GM23248 (cell line): ENCODE measurements around the gene PRR33. TPM values are rescaled to one million over a fixed set of nuclear protein-coding genes. Genes with fewer than 3 reads are reported as not detected.
A peak's percentile ranks its signal among the peaks of the same experiment; 100 is the strongest.

ENCODE experiments used
- DNase-seq: peaks from one replicate; pipeline ENCODE4 v3.0.0-alpha.2; 2015
- H2AFZ ChIP-seq: fragments of 200-600 bp; sonication (generic); 2 replicates; pipeline ENCODE4 v1.6.1; 2016; ENCODE audit warnings: antibody characterized with exemption
- H3F3A ChIP-seq: fragments of 200-600 bp; sonication (generic); 2 replicates; pipeline ENCODE4 v1.6.1; 2016; ENCODE audit warnings: mild to moderate bottlenecking, antibody characterized with exemption, mixed run types; ENCODE audit not compliant: insufficient read depth
- H3K27ac ChIP-seq: fragments of 200-600 bp; sonication (generic); 2 replicates; pipeline ENCODE4 v1.5.1; 2016; ENCODE audit warnings: mild to moderate bottlenecking
- H3K27me3 ChIP-seq: fragments of 200-600 bp; sonication (generic); replicated peaks from 2 replicates; pipeline ENCODE4 v1.6.1; 2016; ENCODE audit warnings: mild to moderate bottlenecking; ENCODE audit not compliant: insufficient read depth
- H3K36me3 ChIP-seq: fragments of 200-600 bp; sonication (generic); 2 replicates; pipeline ENCODE4 v1.6.1; 2016; ENCODE audit warnings: low read depth, mild to moderate bottlenecking
- H3K4me1 ChIP-seq: fragments of 200-600 bp; sonication (generic); 2 replicates; pipeline ENCODE4 v1.6.1; 2016; ENCODE audit warnings: mild to moderate bottlenecking; ENCODE audit not compliant: insufficient read depth
- H3K4me2 ChIP-seq: fragments of 200-600 bp; sonication (generic); one replicate; pipeline ENCODE4 v1.6.1; 2016; ENCODE audit warnings: mild to moderate bottlenecking; ENCODE audit not compliant: unreplicated experiment
- H3K4me3 ChIP-seq: fragments of 200-600 bp; sonication (generic); 2 replicates; pipeline ENCODE4 v1.5.1; 2016; ENCODE audit warnings: mild to moderate bottlenecking
- H3K79me2 ChIP-seq: fragments of 200-600 bp; sonication (generic); 2 replicates; pipeline ENCODE4 v1.6.1; 2016; ENCODE audit warnings: mild to moderate bottlenecking; ENCODE audit not compliant: insufficient read depth
- H3K9ac ChIP-seq: fragments of 200-600 bp; sonication (generic); 2 replicates; pipeline ENCODE4 v1.6.1; 2016; ENCODE audit warnings: mild to moderate bottlenecking
- H3K9me2 ChIP-seq: fragments of 200-600 bp; sonication (generic); 2 replicates; pipeline ENCODE4 v1.6.1; 2016; ENCODE audit warnings: mixed run types, mild to moderate bottlenecking, moderate library complexity; ENCODE audit not compliant: insufficient read depth
- H3K9me3 ChIP-seq: fragments of 200-600 bp; sonication (generic); one replicate; pipeline ENCODE4 v1.6.1; 2017; ENCODE audit warnings: low read depth
- H4K20me1 ChIP-seq: fragments of 200-600 bp; sonication (generic); 2 replicates; pipeline ENCODE4 v1.6.0; 2016; ENCODE audit not compliant: insufficient read depth
- EZH2 ChIP-seq: fragments of 200-600 bp; sonication (generic); IDR thresholded peaks from 2 replicates; pipeline ENCODE4 v1.6.1; 2018; ENCODE audit warnings: antibody characterized with exemption, mild to moderate bottlenecking; ENCODE audit not compliant: insufficient read depth, poor library complexity, severe bottlenecking
- EZH2phosphoT487 ChIP-seq: fragments of 200-600 bp; sonication (generic); IDR thresholded peaks from 2 replicates; pipeline ENCODE4 v1.6.1; 2018; ENCODE audit warnings: antibody characterized with exemption, moderate library complexity, mild to moderate bottlenecking, low read depth; ENCODE audit not compliant: insufficient read depth
- WGBS, 2 experiments: methylation state at CpG; one replicate each; pipeline ENCODE4 v1.1.6; 2015 to 2017; ENCODE audit warnings: low lambda C conversion rate in 2 of 2, low coverage in 1 of 2; ENCODE audit errors: missing lambda C conversion rate in 2 of 2; 5-methylcytosine and 5-hydroxymethylcytosine counted together
- in situ Hi-C: fragments of 300-500 bp; cut with MboI; formaldehyde crosslinking; loops from 2 replicates; pipeline ENCODE4 v1.15.0; 2020
- polyA plus RNA-seq: library from polyadenylated mRNA; unstranded; fragments of >200 nt; fragmentation: Nextera tagmentation; extraction: Ambion mirVana; gene quantifications from 2 replicates; pipeline ENCODE4 v1.2.1, GENCODE V29; 2016
- total RNA-seq: library from RNA; depleted of rRNA; stranded (reverse); fragments of >200 nt; shearing (Covaris generic); gene quantifications from 2 replicates; pipeline ENCODE4 v1.2.3, GENCODE V29; 2014

Gene PRR33
- total and polyA plus RNA-seq, 2 experiments from 2014 or later, result not detected

DNA sequence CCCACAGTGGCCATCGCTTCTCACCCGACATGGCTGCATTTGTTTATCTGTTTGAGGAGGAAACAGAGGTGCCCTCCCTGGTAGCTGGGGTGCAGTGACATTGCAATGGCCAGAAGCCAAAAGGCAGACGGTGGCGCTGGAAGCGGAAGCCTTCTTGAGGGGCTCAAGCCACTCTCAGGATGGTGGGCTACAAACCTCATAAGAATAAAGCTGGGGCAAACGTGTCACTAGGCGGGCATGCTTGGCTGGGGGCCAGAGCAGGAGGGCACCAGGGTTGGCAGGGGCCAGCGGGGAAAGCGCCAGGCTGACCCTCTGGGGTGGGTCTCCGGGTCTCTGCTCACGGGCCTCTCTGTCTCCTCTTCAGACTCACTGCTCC is 40.4 kb upstream of the PRR33 start:
- no peak for DNase-seq
- H3K36me3 ChIP-seq, result no peaks in the 10 kb centered on the region
- no peaks in the 10 kb centered on the region for H3K9me2 ChIP-seq
- no peaks in the 10 kb centered on the region for H3K9me3 ChIP-seq
- H3K4me1 ChIP-seq, result no peaks in the 10 kb centered on the region
- no peak overlapping the region for H3K9ac ChIP-seq
- 0 out of 2 replicates have a peak, but pooled peaks cover 8% of the 10 kb centered on the region for H3K27me3 ChIP-seq
- no peak overlapping the region for H3K4me3 ChIP-seq
- H3K4me2 ChIP-seq, result no peak overlapping the region
- no peak overlapping the region for H3K27ac ChIP-seq
- H3F3A ChIP-seq, result no peaks in the 10 kb centered on the region
- H4K20me1 ChIP-seq, result no peaks in the 10 kb centered on the region
- in situ Hi-C loops, result no loop called here
- TF ChIP-seq EZH2phosphoT487 (no peak), EZH2 (no peak)
- no peaks in the 10 kb centered on the region for H3K79me2 ChIP-seq
- WGBS, 2 experiments, result 52 to 64% methylated on average over 11 of the region's 11 CpGs
- H2AFZ ChIP-seq, result no peak overlapping the region

DNA sequence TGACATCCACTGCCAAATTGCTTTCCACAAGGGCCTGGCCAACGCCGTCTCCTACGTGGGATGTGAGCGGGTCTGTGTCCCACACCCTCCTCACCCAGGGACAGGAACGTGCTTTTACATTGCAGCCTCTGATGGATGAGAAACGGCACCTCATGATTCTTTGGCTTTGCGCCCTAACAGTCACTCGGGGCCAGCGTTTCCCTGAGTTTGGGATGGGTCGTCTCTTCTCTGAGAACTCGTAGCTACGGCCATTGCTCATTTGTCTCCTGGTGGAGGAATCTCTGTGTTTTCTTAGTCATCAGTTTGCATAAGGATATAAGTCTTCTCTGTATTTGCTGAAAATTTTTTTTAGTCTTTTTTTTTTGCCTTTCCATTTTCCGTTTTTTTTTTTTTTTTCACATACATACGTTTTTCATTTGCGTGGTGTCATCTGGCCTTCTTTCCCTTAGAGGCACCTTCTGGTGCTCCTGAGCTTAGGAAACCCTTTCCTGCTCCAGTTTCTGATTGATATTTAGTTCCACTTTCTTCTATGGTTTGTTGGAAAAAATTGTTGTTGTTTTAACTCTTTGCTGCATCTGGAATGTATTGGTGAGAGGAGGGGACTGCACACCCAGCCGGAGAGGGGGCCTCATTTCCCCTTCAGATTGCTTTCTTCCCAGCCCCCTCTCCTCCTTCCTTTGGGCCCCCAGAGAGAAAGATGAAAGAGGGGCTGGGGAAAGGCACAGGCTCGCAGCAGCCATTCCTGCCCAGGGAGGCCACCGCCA is 39.8 kb upstream of the PRR33 start:
- DNase-seq, result peak; percentile 42
- H3K4me3 ChIP-seq, result no peak overlapping the region
- no peak overlapping the region for H2AFZ ChIP-seq
- WGBS, 2 experiments, result 20 to 21% methylated on average over 18 of the region's 18 CpGs
- H4K20me1 ChIP-seq, result no peaks in the 10 kb centered on the region
- no peaks in the 10 kb centered on the region for H3F3A ChIP-seq
- H3K27me3 ChIP-seq, result 0 out of 2 replicates have a peak, but pooled peaks cover 8% of the 10 kb centered on the region
- no peaks in the 10 kb centered on the region for H3K9me3 ChIP-seq
- no peak overlapping the region for H3K9ac ChIP-seq
- H3K9me2 ChIP-seq, result no peaks in the 10 kb centered on the region
- H3K4me2 ChIP-seq, result peak overlapping the region; percentile 25
- H3K79me2 ChIP-seq, result no peaks in the 10 kb centered on the region
- H3K4me1 ChIP-seq, result no peaks in the 10 kb centered on the region
- H3K36me3 ChIP-seq, result no peaks in the 10 kb centered on the region
- in situ Hi-C loops, result no loop called here
- H3K27ac ChIP-seq, result no peak overlapping the region
- TF ChIP-seq EZH2phosphoT487, result no peak
- TF ChIP-seq EZH2, result no peak

DNA sequence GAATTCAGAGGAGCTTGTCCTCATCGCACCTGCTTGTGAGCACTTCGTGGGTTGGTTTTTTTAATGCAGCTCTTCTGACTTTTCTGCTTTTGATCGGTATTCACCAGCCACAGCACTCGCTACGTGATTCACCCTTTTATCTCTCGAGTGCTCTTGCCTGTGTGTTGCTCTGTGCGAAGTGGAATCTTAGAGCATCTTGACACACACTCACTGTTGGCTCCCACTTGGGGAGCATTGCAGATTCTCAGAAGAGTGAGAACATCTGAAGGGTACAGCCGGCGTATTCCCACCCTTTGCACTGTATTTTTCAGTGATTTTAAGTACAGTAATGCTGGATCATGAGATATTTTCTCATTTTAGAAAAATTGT is 38.8 kb upstream of the PRR33 start:
- WGBS, 2 experiments, result 83 to 85% methylated on average over 9 of the region's 9 CpGs
- Histone ChIP-seq H3K9me2 (no peaks in the 10 kb centered on the region), H4K20me1 (no peaks in the 10 kb centered on the region), H3K27ac (no peak overlapping the region), H3F3A (no peaks in the 10 kb centered on the region), H3K27me3 (0 out of 2 replicates have a peak, but pooled peaks cover 8% of the 10 kb centered on the region), H3K79me2 (no peaks in the 10 kb centered on the region), H3K9me3 (no peaks in the 10 kb centered on the region), H3K9ac (no peak overlapping the region), H3K4me2 (no peak overlapping the region), H3K36me3 (no peaks in the 10 kb centered on the region), H3K4me3 (no peak overlapping the region), H3K4me1 (no peaks in the 10 kb centered on the region), H2AFZ (no peak overlapping the region)
- no peak for DNase-seq
- no peak for TF ChIP-seq EZH2phosphoT487
- no peak for TF ChIP-seq EZH2
- in situ Hi-C loops, result no loop called here

DNA sequence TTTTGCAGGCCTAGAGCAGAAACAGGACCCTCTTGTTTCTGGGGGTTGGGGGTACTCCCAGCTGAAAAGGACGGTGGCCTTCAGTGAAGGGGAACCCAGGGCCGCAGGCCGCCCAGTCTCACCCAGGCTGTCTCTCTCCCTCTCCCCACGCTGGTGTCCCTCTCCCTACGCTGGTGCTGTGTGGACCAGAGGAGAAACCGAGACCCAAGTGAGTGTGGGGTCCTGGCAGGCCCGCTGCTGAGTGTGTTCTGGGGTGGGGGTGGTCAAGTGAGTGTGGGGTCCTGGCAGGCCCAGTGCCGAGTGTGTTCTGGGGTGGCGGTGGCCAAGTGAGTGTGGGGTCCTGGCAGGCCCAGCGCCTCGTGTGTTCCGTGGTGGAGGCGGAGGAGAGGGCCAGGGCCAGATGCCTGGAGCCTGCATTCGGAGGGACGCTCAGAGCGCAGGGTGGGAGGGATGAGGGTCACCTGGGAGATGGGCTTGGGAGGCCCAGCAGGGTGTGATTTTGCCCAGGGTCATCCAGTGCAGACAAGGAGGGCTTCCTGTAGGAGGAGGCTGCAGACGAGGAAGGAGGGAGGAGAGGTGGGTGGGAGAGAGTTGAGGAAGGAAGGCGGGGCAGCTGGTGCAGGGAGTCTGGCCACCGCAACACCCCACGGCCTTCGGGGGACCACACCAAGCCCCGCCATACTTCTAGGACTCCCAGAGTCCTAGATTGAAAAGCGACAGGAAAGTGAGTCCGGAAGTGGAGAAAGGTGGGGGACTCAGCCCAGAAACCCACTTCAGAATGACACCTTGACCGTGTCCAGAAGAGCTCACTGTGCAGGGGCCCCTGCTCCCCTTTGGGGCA is 38.1 kb upstream of the PRR33 start:
- Histone ChIP-seq H3K9me2 (no peaks in the 10 kb centered on the region), H3F3A (no peaks in the 10 kb centered on the region), H3K36me3 (no peaks in the 10 kb centered on the region), H3K4me2 (no peak overlapping the region), H3K4me3 (no peak overlapping the region), H3K4me1 (no peaks in the 10 kb centered on the region), H3K9me3 (no peaks in the 10 kb centered on the region), H2AFZ (no peak overlapping the region), H3K27ac (no peak overlapping the region), H3K27me3 (0 out of 2 replicates have a peak, but pooled peaks cover 8% of the 10 kb centered on the region), H4K20me1 (no peaks in the 10 kb centered on the region), H3K9ac (no peak overlapping the region), H3K79me2 (no peaks in the 10 kb centered on the region)
- TF ChIP-seq EZH2 (no peak), EZH2phosphoT487 (no peak)
- no peak for DNase-seq
- 83 to 85% methylated on average over 16 to 25 of the region's 25 CpGs for WGBS, 2 experiments
- in situ Hi-C loops, result no loop called here
